LNCAP (cell line): ENCODE measurements around the gene TNS2.

Source experiments
- CTCF ChIP-seq: fragments of 450-650 bp; IDR thresholded peaks from 2 replicates; pipeline ENCODE4 v1.5.1; 2017; ENCODE audit warnings: mild to moderate bottlenecking

TNS2 gene

GRCh38 chr12:53062011-53062961 lies 12.4 kb downstream of the TNS2 start:
- no peak for TF ChIP-seq CTCF

- no peak for TF ChIP-seq CTCF
Measured at GRCh38 chr12:53062977-53063707, 13.3 kb downstream of the TNS2 start.

- no peak for TF ChIP-seq CTCF
Measured at GRCh38 chr12:53063708-53064612, 14.1 kb downstream of the TNS2 start.

- no peak for TF ChIP-seq CTCF
Measured at GRCh38 chr12:53064613-53065436, 15.0 kb downstream of the TNS2 start.

GRCh38 chr12:53065470-53065869 lies 15.6 kb downstream of the TNS2 start:
- no peak for TF ChIP-seq CTCF

GRCh38 chr12:53065975-53066931 lies 16.4 kb downstream of the TNS2 start:
- peak; percentile 86 for TF ChIP-seq CTCF
